GM12878 (cell line): ENCODE measurements around the gene PRSS8. TPM values are rescaled to one million over a fixed set of nuclear protein-coding genes. Genes with fewer than 3 reads are reported as not detected.

Experiments
- ATAC-seq: fragments of 200-7000 bp; cut with Tn5 transposase; 3 replicates; pipeline ENCODE4 v1.9.1; 2020; ENCODE audit warnings: mild to moderate bottlenecking, moderate library complexity
- BruUV-seq: library from RNA; stranded (reverse); fragments of 400-500 nt; replicated peaks from 2 replicates; lab custom pipeline; 2021; lab: Mats Ljungman, UMichigan
- CTCF ChIA-PET: fragments of 300-600 bp; sonication (Branson Sonifier 250); formaldehyde crosslinking; extraction: SDS; loops from one replicate; lab custom pipeline; 2021; ENCODE audit warnings: inconsistent platforms; lab: Yijun Ruan, JAX
- POLR2A ChIA-PET: fragments of 350-600 bp; formaldehyde crosslinking; extraction: SDS; loops from one replicate; lab custom pipeline; 2021; ENCODE audit warnings: inconsistent platforms; lab: Charles Lee
- RAD21 ChIA-PET: fragments of 300-600 bp; sonication (Branson Sonifier 250); formaldehyde crosslinking; loops from one replicate; lab custom pipeline; 2023; ENCODE audit warnings: antibody characterized with exemption; ENCODE audit not compliant: unreplicated experiment; lab: Charles Lee
- SMC1A ChIA-PET: fragments of 300-600 bp; sonication (Branson Sonifier 250); formaldehyde crosslinking; loops from one replicate; lab custom pipeline; 2023; ENCODE audit not compliant: unreplicated experiment, uncharacterized antibody; lab: Charles Lee
- DNase-seq: peaks from one replicate; pipeline ENCODE4 v3.0.0-alpha.2; 2011; ENCODE audit warnings: low read depth, low spot score
- FAIRE-seq: peaks from 3 replicates; lab custom pipeline; 2011; peaks lifted over from hg19 to GRCh38; lab: Jason Lieb, UNC
- H2AFZ ChIP-seq: 2 replicates; pipeline ENCODE4 v1.6.0; 2011; ENCODE audit warnings: low read depth, low read length, control low read depth; ENCODE audit not compliant: control insufficient read depth
- H3K27ac ChIP-seq: 2 replicates; pipeline ENCODE4 v1.5.1; 2011; ENCODE audit warnings: control low read depth; ENCODE audit not compliant: control insufficient read depth, insufficient read depth
- H3K27me3 ChIP-seq, 2 experiments: replicated peaks in 1 of 2; 2 replicates each; pipeline versions ENCODE4 v1.6.0 to v1.6.1; 2011; ENCODE audit warnings: low read length in 1 of 2; ENCODE audit not compliant: control insufficient read depth in 2 of 2, insufficient read depth in 2 of 2
- H3K36me3 ChIP-seq, 2 experiments: 2 replicates each; pipeline ENCODE4 v1.5.1; 2011; ENCODE audit warnings: low read length in 1 of 2; ENCODE audit not compliant: control insufficient read depth in 2 of 2, insufficient read depth in 2 of 2
- H3K4me1 ChIP-seq: 2 replicates; pipeline ENCODE4 v1.6.1; 2011; ENCODE audit warnings: mild to moderate bottlenecking, low read length, moderate library complexity, mixed read lengths; ENCODE audit not compliant: control insufficient read depth, insufficient read depth
- H3K4me2 ChIP-seq: 2 replicates; pipeline ENCODE4 v1.6.0; 2011; ENCODE audit warnings: control low read depth; ENCODE audit not compliant: control insufficient read depth, insufficient read depth
- H3K4me3 ChIP-seq: fragments of 200-600 bp; sonication (generic); 2 replicates; pipeline ENCODE4 v1.5.1; 2016
- H3K79me2 ChIP-seq: 2 replicates; pipeline ENCODE4 v1.6.0; 2011; ENCODE audit warnings: low read length; ENCODE audit not compliant: control insufficient read depth, insufficient read depth
- H3K9ac ChIP-seq: 2 replicates; pipeline ENCODE4 v1.8.0; 2011; ENCODE audit warnings: low read length, control low read depth, mixed read lengths; ENCODE audit not compliant: control insufficient read depth, insufficient read depth
- H3K9me3 ChIP-seq: replicated peaks from 3 replicates; pipeline ENCODE4 v1.5.1; 2011; ENCODE audit warnings: mild to moderate bottlenecking, low read length; ENCODE audit not compliant: control insufficient read depth, insufficient read depth
- H4K20me1 ChIP-seq: 2 replicates; pipeline ENCODE4 v1.6.0; 2011; ENCODE audit not compliant: control insufficient read depth, insufficient read depth
- BCL11A ChIP-seq: IDR thresholded peaks from 2 replicates; pipeline ENCODE4 v1.6.1; 2011; ENCODE audit warnings: low read depth, low read length
- BHLHE40 ChIP-seq, 2 experiments: fragments of 450-650 bp in 1 of 2; IDR thresholded peaks; 2 replicates each; pipeline ENCODE4 v1.6.1; 2011 to 2017; ENCODE audit warnings: low read depth in 2 of 2, borderline replicate concordance in 1 of 2, improper control_type of control experiment in 1 of 2, low read length in 1 of 2, mild to moderate bottlenecking in 1 of 2
- CREB1 ChIP-seq: IDR thresholded peaks from 2 replicates; pipeline ENCODE4 v1.6.1; 2012; ENCODE audit warnings: low read depth, mild to moderate bottlenecking, inconsistent platforms
- FOS ChIP-seq: IDR thresholded peaks from 3 replicates; pipeline ENCODE4 v1.6.1; 2011; ENCODE audit warnings: borderline replicate concordance; ENCODE audit not compliant: insufficient read length; ENCODE audit errors: extremely low read depth
- IRF5 ChIP-seq: fragments of 450-650 bp; IDR thresholded peaks from 2 replicates; pipeline ENCODE4 v1.6.1; 2017; ENCODE audit warnings: borderline replicate concordance
- RCOR1 ChIP-seq: conservative IDR thresholded peaks from 2 replicates; pipeline ENCODE4 v1.6.1; 2012; ENCODE audit warnings: low read depth, low read length, improper control_type of control experiment
- STAT1 ChIP-seq: fragments of 450-650 bp; conservative IDR thresholded peaks from 2 replicates; pipeline ENCODE4 v1.6.1; 2014; ENCODE audit warnings: antibody characterized with exemption, mild to moderate bottlenecking
- ZNF217 ChIP-seq: fragments of 450-650 bp; IDR thresholded peaks from 2 replicates; pipeline ENCODE4 v1.6.1; 2017; ENCODE audit warnings: antibody characterized with exemption, mild to moderate bottlenecking
- ZNF24 ChIP-seq: fragments of 450-650 bp; IDR thresholded peaks from 2 replicates; pipeline ENCODE4 v1.6.1; 2017; ENCODE audit warnings: antibody characterized with exemption, mild to moderate bottlenecking
- WGBS: methylation state at CpG from one replicate; pipeline ENCODE4 v1.1.6; 2016; ENCODE audit warnings: low lambda C conversion rate; ENCODE audit not compliant: insufficient replicate concordance, insufficient coverage; ENCODE audit errors: missing lambda C conversion rate; 5-methylcytosine and 5-hydroxymethylcytosine counted together
- in situ Hi-C: fragments of 300-500 bp; cut with MboI; formaldehyde crosslinking; loops from 9 replicates; pipeline ENCODE4 v1.14.3; 2018; ENCODE audit warnings: mixed read lengths
- intact Hi-C: fragments of 100-400 bp; cut with micrococcal nuclease; formaldehyde crosslinking; loops from one replicate; pipeline ENCODE4 v1.14.2; 2022; ENCODE audit not compliant: unreplicated experiment
- polyA plus RNA-seq, 11 experiments: library from polyadenylated mRNA; depleted of rRNA in 4 of 11; unstranded in 6 of 11; stranded (reverse) in 5 of 11; fragments of >200 nt; fragmentation: Nextera tagmentation in 4 of 11; fragmentation: Illumina TruSeq in 1 of 11; extraction: Ambion mirVana in 4 of 11; extraction: Trizol in 1 of 11; gene quantifications; 1 replicate in 1 of 11; 2 replicates in 10 of 11; pipeline versions ENCODE4 v1.2.1 to v1.2.3, GENCODE V29; 2011 to 2016; ENCODE audit warnings: inconsistent platforms in 2 of 11, missing spikeins in 2 of 11, low read depth in 1 of 11
- total RNA-seq, 4 experiments: library from RNA; depleted of rRNA in 3 of 4; stranded (reverse); fragments of >200 nt in 3 of 4; fragmentation: Illumina TruSeq in 1 of 4; extraction: Trizol in 1 of 4; gene quantifications; 2 replicates each; pipeline versions ENCODE4 v1.2.1 to v1.2.3, GENCODE V29; 2013 to 2021

PRSS8 gene
- total and polyA plus RNA-seq, 10 of the 15 experiments (the other 5 are each of a cell fraction or from before 2014, with no cell fraction given), result 0.33 to 0.58 TPM; not detected in 8

- DNase-seq, result no peak
- intact Hi-C loops, result no loop called here
- H3K36me3 ChIP-seq, result peaks cover 0 to 4% of the 10 kb centered on the region in 2 experiments; a peak in 3 of 4 replicates
- no TSS peak for BruUV-seq
- TF ChIP-seq ZNF24 (no peak), RCOR1 (no peak), CREB1 (no peak), STAT1 (no peak), BCL11A (no peak), ZNF217 (no peak), BHLHE40 (IDR thresholded peaks at IDR 0.05; ENCODE audit: borderline replicate concordance in 1 of 2, low read depth in 2 of 2, low read length in 1 of 2) (no peak), IRF5 (no peak), FOS (no peak)
- H3K9ac ChIP-seq, result no peak overlapping the region
- ChIA-PET CTCF (no interaction called here), SMC1A (no interaction called here), RAD21 (no interaction called here), POLR2A (no interaction called here)
- H3K79me2 ChIP-seq, result no peaks in the 10 kb centered on the region
- ATAC-seq, result no peak
- in situ Hi-C loops, result no loop called here
- H3K4me3 ChIP-seq, result no peak overlapping the region
- no peak overlapping the region for H3K27ac ChIP-seq
- FAIRE-seq, result no peak
- H3K4me1 ChIP-seq, result no peaks in the 10 kb centered on the region
- H4K20me1 ChIP-seq, result no peaks in the 10 kb centered on the region
- no peak overlapping the region for H3K4me2 ChIP-seq
- no peaks in the 10 kb centered on the region for H3K9me3 ChIP-seq
- 98% methylated on average over 3 of the region's 3 CpGs for WGBS
- H2AFZ ChIP-seq, result no peak overlapping the region
- no peaks in the 10 kb centered on the region for H3K27me3 ChIP-seq
Measured at GRCh38 chr16:31125844-31126243, 9.7 kb downstream of the PRSS8 start.
